GM18907 (cell line): ENCODE measurements around the gene ACTG1.

Experiments
- ATAC-seq: cut with Tn5 transposase; IDR thresholded peaks from one replicate; pipeline ENCODE4 v1.9.1; 2021; ENCODE audit warnings: mild to moderate bottlenecking, moderate library complexity; ENCODE audit not compliant: unreplicated experiment

The ACTG1 gene

DNA sequence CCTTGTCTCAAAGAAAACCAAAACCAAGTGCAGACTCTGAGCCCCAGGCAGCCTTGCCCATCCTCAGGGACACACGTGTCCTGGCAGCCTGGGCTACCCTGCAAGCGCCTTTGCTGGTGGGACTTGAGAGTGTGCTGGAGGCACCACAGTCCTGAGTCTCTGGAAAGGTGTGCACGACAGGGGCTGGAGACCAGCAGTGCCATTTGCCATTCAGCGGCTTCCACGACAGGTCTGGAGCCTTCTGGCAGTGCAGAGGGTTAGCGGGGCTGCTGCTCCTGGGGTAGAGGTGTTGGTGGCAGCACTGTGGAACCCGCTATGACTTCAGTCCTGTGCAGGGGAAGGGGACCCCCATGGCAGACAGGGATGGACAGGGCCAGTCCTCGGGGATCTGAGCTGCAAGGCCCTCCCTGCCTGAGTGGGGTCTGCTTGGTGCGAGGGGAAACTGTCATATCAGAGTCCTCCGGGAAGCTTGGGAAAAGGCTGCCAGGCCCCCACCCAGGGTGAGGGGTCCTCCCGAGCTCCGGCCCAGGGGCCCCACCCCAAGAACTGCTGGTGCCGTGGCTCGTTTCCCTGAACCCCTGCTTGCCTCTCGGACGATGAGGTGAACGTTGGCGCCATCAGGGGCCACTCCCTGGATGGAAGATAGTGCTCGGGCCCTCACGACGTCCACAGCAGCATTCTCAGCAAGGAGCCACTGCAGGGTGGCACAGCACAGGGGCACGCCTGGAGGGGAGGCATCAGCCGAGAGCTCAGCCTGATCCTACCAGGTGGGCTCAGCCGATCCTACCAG lies 32.8 kb upstream of the ACTG1 start:
- ATAC-seq = no peak

DNA sequence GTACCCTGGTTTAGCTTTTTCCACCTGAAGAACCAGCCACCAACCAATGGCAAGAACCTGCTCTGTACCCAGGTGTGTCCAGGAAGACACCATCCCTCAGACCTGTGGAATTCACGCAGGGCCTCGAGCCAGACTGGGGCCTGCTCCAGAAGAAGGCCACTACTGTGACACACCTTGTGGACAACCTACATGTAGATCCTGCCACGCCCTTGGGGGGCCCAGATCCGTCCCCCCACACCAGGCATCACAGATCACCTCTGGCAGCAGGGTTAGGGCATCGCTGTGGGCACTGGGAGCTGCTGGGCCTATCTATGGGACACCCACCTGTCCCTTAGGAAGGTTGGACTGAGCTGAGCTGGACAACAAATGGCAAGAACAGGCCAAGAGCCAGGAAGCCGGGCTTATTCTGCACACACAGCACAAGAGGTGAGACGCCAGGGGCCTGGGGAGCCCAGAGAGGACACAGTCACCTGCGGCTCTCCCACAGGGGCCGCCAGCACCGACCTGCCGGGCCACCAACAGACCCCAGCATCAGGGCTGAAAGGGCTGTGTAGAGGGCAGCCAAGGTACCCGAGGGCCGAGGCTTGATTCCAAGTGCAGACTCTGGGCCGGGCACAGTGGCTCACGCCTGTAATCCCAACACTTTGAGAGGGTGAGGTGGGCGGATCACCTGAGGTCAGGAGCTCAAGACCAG lies 31.8 kb upstream of the ACTG1 start:
- no peak for ATAC-seq

- no peak for ATAC-seq
These were observed 31.2 kb upstream of the ACTG1 start for GRCh38 chr17:81543756-81544155.

DNA sequence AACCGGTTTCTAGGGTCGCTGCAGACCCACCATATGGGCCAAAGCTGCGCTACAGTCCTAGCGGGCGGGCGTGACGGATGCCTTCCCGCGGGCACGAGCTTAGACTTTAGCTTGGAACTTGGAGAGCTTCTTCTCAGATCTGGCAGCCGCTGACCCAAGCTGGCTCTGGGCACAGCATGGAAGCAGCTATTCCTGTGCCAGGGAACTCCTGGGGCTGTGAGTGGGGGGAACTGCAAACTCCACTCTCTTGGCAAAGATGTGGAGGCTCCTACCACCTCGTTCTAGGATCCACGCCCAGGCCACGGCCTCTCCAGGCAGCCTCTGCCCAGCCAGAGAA lies 30.7 kb upstream of the ACTG1 start:
- no peak for ATAC-seq

DNA sequence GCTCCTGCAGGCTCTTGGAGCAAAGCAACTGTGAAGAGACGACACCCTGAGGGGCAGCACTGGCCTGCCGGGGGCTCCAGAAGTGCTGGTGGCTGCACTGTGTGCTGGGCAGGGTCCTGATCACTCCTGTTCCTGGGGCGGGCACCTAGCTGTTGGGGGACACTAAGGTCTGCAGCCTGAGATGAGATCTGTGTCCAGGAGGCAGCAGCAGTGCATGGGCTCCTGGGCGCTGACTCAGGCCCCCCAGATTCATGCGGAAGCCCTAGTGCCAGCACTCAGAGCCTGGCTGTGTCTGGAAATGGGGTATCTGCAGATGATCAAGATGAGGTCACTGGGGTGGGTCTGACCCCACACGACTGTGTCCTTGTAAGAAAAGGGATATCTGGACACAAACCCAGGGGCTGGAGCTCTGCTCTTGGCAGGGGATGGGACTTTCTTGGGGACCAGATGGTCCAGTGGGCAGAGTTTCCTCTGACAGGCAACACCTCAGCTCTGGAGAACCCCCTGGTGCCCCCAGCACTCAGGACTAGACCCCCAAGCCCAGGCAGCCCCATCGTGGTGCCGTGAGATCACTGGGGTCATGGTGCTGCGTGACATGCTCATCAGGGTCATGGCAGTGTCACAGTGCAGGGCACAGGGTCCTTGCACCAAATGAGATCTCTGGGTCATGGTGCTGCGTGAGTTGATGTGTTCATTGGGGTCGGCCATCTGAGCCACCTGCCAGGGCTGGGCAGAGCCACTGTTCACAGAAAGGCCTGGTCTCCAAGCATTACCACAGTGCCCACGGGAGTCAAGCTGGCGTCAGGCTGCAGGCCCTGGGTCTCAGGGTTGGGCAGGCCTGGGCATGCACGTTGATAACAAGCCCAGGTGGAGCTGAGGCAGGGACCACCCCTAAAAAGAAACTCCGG lies 30.1 kb upstream of the ACTG1 start:
- ATAC-seq = no peak

- ATAC-seq = no peak
These were observed 28.5 kb upstream of the ACTG1 start for GRCh38 chr17:81541123-81541522.

DNA sequence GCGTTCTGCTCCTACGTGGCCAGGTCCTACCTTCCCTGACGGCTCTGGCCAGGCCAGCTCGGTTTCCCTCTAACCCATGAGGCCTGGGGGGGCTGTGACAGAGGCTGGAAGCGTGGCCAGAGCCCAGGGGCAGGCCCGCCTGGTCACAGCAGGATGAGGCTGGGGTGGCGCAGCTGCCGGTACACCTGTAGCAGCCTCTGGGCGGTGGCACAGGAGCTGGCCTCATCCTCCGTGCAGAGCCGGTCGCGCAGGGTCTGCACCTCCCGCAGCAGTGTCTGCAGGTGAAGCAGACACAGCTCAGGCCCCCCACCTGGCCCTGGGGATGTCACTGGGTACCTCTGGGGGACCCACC lies 28.1 kb upstream of the ACTG1 start:
- ATAC-seq = no peak

DNA sequence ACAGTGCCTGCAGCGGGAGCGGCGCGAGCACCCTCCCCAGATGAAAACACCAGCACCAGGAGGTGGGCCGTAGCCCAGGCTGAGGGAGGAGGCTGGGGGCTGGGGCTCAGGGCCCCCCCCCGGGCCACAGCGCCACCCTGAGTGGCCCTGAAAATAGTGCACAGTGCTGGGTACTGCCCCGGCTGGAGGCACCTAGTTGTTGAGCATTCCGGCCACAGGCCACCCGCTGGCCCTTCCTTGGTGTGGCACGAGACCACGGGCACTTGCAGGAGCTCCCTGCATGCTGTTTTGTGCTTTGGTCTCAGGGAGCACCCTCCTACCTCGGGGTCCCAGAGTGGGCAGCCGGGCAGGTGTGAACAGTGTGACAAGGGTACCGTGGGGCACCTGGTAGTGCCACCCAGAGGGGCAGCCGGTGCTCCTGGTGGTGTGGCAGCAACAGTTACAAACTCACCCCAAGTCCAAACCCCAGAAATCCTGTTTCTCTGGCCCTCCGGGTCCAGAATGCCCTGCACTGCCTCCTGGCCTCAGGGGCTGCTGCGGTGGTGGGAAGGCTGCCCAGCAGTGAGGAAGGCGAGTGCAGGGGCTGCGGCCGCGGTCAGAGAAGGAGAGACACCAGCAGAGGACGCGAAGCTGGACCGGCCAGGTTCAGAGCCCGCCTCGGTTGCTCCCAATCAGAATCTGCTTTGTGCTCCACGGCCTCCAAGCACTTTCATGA lies 27.5 kb upstream of the ACTG1 start:
- ATAC-seq = no peak

DNA sequence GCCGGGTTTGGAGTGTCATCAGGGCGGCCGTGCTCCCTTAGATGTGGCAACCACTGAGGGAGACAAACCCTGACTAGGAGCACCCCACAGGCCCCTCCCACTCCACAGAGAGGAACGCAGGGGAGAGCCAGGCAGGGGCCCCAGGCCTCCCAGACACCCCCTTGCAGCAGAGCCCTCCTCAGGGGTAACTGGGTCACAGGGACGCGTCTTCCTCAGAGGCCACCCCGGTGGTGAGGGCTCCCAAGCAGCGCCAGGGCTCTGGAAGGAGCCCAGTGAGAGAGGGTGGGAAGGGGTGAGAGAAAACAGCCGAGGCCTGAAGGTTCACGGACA lies 26.9 kb upstream of the ACTG1 start:
- no peak for ATAC-seq

DNA sequence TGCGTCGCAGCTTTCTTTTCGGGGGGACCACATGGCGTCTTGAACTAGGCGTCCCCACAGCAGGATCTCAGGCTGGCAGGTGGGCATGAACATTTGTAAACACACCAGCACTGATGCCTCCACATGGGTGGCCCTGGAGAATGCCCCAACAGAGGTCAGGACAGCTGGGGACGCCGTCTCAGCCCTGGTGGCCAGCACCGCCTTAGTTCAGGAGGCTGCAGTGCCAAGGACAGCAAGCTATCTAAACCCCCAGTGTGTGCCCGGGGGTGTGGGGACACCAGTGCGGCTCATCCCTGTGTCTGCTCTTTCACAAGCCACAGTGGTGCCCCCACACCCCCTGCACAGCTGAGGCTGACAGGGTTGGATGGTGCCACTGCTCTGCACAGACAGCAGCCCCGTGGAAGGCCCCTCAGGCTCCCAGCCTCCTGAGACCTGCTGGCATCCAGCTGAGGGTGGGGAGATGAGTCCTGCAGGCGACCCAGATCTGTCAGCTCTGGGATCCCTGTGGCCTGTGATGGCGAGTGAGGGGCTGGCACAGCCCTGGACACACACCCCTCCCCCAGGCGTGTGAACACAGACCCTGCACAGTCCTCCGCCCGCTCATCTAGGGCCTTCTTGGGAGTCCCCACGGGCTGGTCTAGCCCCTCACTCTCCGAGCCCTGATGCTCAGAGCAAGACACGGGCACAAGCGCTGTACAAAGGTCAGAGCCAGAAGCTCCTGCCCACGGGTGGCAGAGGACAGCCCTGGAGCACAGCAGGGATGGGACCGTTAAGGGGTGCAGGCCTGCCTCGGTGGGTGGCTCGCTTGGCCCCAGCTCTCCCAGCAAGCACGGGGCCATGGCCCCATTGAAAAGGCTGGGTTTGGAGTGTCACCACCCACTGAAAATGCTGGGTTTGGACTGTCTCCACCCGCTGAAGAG lies 26.3 kb upstream of the ACTG1 start:
- no peak for ATAC-seq

- ATAC-seq = no peak
These were observed 25.4 kb upstream of the ACTG1 start for GRCh38 chr17:81537856-81538555.

GRCh38 chr17:81537343-81537855 lies 24.8 kb upstream of the ACTG1 start:
- no peak for ATAC-seq

DNA sequence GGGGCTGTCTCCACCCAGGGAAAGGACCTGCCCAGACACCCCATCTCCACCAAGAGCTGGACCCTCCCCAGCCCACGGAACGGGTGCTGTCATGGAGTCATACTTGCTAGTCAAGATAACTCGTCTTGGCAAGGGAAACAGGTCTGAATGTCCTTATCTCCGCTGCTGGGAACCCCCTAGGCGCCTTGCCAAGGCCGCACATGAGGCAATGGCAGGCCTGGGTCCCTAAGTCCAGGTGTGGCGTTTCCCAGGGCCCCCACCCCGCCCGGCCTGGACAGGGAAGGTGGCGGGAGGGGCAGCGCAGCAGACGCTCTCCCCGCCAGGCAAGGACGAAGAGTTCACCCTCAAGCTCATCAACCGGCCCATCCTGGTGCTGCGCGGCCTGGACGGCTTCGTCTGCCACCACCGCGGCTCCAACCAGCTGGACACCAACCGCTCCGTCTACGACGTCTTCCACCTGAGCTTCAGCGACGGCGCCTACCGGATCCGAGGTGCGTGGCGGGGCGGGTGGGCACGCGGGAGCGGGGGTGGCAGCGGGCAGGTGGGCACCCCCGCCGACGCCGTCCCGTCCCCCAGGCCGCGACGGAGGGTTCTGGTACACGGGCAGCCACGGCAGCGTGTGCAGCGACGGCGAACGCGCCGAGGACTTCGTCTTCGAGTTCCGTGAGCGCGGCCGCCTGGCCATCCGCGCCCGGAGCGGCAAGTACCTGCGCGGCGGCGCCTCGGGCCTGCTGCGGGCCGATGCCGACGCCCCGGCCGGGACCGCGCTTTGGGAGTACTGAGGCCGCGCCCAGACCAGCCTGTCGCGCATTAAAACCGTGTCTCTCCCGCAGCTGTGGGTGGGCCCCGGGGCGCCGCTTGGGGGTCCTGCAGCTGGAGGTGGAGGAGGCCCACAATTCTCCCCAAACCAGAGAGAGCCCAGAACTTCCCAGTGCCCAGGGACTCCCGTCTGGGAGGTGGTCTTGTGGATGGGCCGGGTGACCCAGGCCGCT lies 24.0 kb upstream of the ACTG1 start:
- ATAC-seq = no peak

DNA sequence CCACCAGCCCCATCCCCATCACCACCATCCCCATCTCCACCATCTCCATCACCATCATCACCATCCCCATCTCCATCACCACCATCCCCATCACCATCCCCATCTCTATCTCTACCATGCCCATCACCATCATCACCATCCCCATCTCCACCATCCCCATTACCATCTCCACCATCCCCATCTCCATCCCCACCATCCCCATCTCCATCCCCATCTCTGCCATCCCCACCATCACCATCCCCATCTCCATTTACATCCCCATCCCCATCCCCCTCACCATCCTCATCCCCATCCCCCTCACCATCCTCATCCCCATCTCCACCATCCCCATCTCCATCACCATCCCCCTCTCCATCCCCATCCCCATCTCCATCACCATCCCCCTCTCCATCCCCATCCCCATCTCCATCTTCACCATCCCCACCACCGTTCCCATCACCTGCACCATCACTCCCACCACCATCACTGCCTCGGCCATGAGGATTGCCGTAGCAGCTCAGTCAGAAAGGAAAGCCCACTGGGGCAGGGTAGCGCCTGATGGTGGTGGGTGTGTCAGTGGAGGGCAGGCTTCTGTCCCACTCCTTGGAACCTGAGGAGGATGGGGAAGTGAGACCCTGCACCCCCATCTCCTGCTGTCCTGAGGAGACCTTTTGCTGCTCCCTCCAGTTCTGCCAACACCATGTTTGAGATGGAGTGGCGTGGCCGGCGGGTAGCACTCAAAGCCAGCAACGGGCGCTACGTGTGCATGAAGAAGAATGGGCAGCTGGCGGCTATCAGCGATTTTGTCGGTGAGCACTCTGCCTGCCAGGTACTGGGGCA lies 23.1 kb upstream of the ACTG1 start:
- ATAC-seq = no peak

DNA sequence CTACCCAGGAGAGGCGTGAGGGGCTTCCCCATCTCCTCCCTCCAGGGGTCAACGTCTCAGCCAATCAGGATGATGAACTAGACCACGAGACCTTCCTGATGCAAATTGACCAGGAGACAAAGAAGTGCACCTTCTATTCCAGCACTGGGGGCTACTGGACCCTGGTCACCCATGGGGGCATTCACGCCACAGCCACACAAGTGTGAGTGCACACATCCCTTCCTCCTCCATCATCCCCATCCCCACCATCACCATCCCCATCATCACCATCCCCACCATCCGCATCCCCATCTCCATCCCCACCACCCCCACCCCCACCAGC lies 22.4 kb upstream of the ACTG1 start:
- no peak for ATAC-seq

DNA sequence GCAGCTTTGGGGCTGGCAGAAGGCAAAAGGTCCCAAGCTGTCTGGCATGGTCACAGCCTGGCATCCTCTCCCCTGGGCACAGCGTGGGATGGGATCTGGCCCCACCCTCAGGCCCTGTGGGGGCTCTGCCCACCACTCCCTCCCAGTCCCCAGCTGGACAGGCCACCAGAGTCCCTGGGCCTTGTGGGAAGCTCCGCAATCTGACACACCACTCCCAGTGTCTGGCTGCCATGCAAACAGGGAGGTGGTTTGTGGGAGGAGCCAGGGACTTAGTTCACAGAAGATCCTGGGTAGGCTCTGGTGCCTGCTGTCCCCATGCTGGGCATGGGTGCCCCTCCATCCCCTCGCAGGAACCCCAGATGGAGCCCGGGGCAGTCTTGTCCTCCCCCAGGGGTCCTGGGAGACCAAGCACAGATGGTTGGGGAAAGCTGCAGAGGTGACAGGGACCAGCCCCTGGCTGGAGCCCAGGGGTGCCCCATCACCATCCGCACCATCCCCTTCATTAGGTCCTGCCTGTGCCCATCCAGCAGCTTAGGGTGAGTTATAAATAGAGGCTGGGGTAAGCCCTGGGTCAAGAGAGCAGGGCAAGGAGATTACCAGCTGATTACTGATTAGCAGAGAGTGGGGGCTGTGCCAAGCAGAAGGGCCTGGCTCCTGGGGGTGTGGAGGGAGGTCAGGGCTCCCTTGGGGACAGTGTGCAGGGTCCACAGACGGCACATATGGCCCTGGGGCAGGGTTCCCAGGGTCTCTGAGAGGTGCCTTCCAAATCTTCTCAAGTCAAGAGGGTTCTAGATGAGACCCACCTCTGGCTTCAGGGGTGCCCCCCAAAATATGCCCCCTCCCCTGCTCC lies 21.8 kb upstream of the ACTG1 start:
- no peak for ATAC-seq
